Measurements from ENCODE around the gene MATN4.

The MATN4 gene

DNA sequence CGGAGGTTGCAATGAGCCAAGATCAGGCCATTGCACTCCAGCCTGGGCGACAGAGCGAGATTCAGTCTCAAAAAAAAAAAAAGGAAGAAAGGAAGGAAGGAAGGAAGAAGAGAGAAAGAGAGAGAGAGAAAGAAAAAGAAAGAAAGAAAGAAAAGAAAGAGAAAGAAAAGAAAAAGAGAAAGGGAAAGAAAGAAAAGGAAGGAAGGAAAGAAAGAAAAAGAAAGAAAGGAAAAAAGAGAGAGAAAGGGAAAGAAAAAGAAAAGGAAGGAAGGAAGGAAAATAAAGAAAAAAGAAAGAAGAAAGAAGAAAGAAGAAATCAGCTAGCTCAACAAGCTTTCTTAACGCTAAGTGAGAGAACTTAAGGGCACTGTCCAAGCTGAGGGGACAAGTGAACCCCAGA, 7.6 kb upstream of the MATN4 start:
- DNase-seq (ENCODE audit: low read depth, low spot score): no peak

DNA sequence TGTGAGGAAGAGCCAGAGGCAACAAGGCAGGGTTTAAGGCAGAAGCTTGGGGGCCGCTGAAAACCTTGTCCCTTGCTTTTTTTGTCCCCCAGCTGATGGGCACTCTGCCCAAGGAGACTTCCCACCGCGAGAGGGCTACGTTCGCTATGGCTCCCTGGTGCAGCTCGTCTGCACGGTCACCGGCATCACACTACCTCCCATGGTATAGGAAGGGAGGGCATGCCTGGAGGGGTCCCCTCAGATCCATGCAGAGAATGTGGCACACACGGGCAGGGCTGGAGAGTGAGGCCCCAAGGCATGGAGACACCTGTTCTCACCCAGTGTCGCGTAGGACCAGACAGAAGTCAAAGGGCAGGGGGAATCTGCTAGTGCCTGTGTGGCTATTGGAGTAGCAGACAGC, 5.8 kb upstream of the MATN4 start:
- no peak for DNase-seq (ENCODE audit: low read depth, low spot score)

- DNase-seq (ENCODE audit: low read depth, low spot score): no peak
Observed at GRCh38 chr20:45313065-45313695, 5.1 kb upstream of the MATN4 start.

- DNase-seq (ENCODE audit: low read depth, low spot score): no peak
Observed at GRCh38 chr20:45312241-45312640, 4.1 kb upstream of the MATN4 start.

DNA sequence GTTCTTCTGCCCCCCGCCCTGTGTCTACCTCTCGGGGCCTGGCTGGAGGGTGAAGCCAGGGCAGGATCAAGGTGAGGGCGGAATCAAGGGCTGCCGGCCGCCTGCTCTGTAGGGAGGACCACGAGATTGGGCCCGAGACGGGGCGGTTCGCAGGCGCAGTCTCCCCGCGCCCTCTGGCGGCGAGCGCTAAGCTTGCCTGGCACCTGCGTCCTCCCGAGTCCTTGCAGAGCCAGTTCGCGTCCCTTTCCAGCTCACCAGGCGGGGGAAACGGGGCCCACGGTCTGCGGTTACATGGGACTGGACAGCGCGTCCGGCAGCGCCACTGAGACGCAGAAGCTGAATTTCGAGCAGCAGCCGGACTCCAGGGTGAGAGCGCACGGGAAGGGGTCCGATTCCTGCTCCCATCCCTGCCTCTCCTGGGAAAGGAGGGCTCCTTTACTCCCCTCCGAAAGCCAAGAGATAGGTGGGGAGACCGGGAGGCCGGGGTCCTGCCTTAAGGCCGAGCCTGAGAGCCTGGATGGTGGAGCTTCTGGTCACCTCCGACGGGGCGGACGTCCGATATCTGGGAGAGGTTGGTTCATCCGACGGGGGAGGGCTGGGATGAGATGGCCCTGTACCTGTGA, 3.6 kb upstream of the MATN4 start:
- peak; percentile 85 for DNase-seq (ENCODE audit: low read depth, low spot score)

- no peak for DNase-seq (ENCODE audit: low read depth, low spot score)
Observed at GRCh38 chr20:45309075-45309474, 976 bp upstream of the MATN4 start.

- DNase-seq (ENCODE audit: low read depth, low spot score): no peak
Observed at GRCh38 chr20:45307076-45307640, 941 bp downstream of the MATN4 start.

- DNase-seq (ENCODE audit: low read depth, low spot score): peak; percentile 62
Observed at GRCh38 chr20:45306431-45306982, 1.6 kb downstream of the MATN4 start, which contains the start of gene RBPJL. TSS of gene RBPJL (plus strand) at chr20:45306840. CDS start at chr20:45306923, 83 bp downstream.

- no peak for DNase-seq (ENCODE audit: low read depth, low spot score)
Observed at GRCh38 chr20:45305262-45305661, 2.8 kb downstream of the MATN4 start.

DNA sequence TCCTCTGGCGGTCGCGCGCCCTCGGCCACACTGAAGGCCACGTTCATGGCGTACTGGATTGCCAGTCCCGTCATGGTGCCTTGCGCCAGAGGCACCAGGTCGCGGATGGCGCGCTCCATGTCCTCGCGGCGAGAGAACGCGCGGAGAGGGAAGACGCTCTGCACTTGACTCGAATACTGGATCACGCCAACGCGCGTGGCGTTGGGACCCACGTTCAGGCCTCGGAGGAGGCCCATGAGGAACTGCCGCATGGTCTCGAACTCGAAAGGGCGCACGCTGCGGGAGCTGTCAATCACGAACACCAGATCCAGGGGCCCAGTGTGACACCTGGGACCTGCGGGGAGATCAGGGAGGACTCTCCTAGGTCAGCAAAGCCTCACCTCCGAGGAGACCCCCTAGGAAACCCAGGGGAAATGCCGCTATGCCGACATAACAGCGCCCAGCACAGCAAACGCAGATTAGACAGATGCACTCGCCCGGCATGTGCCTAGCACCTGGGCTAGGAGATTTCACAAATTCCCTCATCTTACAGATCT, 3.6 kb downstream of the MATN4 start:
- no peak for DNase-seq (ENCODE audit: low read depth, low spot score)

DNA sequence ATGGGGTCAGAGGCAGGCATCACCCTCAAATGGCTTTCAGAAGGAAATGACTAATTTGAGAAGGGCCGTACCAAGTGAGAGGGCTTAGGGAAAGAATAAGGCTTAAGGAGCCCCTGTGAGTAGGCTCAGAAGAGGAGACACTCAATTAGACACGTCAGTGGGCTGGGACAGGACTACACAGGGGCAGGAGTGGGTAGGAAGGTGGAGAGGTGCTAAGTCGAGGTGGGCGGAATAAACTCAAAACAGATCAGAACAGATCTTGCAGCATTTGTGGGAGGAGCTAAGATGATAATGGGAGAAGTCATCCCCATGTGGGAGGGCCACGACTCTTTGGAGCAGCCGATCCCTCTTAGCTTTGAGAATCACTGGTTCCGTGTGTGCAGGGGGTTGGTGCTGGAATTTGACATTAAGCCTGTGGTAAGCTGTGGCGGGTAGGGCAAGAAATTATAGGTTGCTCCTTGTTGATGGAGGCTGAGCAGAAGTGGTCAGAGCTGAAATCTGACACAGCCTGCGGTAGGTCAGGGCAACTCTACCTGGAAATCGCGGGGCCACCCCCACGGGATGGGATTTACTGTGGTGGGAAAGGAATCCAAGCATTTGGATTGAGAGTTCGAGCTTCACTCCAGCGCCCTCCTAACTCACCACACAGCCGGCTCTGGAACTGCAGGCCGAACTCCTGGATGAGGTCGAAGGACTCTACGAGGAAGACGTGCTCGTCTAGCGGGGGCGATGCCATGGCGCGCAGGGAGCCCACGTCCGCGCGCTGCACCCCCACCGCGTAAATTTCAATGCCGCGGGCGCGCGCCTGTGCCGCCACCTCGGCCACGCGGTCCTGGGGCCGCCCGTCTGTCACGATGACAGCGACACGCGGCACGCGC, 4.3 kb downstream of the MATN4 start:
- DNase-seq (ENCODE audit: low read depth, low spot score): no peak

DNA sequence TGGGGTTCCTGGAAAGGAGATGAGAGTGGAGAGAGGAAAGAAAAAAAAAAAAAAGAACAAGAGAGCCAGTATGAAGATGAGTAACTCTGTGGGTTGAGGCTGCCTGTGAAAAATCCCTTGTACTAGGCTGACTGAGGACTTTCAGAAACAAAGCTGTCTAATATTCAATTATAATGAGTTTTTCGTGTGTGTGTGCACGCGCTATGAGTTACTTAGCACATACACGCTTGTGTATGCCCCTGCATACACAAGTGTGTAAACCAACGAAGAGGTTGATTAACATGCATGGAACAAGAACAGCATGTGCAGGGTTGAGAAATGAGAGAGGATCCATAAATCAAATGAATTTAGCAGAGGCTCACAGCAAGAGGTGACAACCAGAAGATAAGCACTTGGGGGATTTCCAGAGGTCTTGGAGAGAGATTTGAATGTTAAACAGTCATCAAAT, 6.3 kb downstream of the MATN4 start:
- no peak for DNase-seq (ENCODE audit: low read depth, low spot score)

- DNase-seq (ENCODE audit: low read depth, low spot score): peak; percentile 81
Observed at GRCh38 chr20:45300961-45301360, 7.1 kb downstream of the MATN4 start.

- DNase-seq (ENCODE audit: low read depth, low spot score): no peak
Observed at GRCh38 chr20:45299786-45300185, 8.3 kb downstream of the MATN4 start.

DNA sequence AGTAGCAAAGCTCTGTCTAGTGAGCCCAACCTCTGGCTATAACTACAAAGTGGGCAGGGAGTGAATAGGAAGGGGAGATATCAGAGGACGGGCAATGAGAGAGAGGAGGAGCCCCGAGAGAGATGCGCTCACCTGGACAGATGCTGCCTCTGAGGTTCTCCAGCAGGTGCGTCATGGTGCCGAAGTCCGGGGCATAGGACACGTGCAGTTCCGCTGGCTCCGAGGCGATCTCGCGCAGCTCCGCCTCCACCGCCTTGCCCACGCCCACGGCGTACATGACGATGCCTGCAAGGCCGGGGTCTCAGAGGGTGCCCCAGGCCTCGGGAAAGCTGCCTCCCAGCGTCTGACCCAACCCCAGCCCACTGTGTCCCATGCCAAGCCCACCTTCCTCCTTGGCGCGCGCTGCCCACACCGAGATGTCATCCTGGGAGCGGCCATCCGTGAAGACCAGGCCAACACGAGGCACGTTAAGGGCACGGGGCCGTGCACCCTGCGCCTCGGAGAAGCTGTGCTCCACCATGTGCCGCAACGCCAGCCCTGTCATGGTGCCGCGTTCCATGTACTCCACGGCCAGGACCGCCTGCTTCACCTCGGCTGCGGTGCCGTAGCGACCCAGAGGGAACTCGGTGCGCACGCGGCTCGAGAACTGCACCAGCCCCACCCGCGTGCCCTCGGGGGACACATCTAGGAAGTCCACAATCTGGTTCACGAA, 10.2 kb downstream of the MATN4 start:
- no peak for DNase-seq (ENCODE audit: low read depth, low spot score)

DNA sequence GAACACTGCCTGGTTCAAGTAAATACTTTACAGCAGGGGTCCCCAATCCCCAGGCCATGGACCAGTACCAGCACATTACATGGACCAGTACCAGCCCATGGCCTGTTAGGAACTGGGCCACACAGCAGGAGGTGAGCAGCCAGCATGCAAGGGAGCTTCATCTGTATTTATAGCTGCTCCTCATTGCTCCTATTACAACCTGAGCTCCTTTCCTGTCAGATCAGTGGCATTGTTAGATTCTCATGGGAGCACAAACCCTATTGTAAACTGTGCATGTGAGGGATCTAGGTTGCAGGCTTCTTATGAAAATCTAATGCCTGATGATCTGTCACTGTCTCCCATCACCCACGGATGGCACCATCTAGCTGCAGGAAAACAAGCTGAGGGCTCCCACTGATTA, 13.4 kb downstream of the MATN4 start:
- no peak for DNase-seq (ENCODE audit: low read depth, low spot score)

DNA sequence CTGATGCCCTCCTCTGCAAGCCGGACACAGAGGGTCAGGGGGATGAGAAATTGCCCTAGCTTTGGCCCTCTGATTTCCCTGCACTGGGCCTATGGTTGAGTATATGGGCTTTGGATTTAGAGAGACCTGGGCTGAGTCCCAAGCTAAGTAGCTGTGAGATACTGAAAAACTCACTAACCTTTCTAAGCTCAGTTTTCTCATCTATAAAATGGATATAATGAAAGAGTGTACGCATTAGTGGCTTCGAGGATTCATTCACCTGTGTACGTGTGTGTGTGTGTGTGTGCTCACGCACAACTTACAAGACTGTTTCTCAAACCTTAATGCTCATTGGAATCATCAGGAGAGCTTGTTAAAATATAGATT, 14.1 kb downstream of the MATN4 start:
- no peak for DNase-seq (ENCODE audit: low read depth, low spot score)

DNA sequence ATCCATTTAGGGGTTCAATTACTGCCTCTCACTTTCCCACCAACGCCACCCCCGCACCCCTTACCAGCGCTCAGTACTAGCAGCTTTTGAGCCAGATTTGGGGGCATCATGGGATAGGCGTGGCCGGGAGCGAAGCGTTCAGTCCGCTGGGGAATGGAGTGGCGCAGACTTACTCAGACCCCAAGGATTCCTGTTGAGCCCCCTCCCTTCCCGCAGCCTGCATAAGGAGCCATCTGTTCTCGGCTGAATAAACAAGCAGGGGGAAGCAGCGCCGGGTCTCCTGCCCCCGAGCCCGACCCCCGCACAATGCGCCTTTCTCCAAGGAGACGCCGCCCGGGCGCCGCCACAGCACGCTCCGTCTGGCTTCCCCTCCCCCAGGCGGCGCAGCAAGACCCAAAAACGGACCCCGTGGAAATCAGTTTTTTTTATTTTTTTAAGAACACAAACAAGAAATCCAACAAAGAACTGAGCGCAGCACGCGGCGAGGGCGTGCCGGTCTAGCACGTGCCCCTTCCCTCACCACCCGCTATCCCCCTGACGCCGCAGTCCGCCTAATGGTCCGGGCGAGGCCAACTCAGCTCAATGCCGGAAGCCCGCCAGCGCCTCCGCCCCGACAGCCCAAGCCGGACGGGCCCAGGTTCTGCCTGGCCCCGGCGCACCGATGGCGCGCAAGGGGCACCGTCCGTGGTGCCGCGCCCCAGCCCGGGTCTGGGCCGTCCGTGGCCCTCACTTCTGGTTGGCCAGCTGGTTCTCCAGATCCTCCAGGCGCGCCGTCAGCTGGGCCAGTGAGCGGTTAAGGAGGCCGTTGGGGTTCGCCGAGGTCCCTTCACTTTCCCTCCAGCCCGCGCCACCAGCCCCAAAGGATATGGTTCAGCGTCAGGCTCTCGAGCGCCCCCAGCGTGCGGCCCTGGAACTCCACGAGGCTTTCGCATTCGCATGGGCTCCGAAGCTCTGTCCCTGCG, 14.8 kb downstream of the MATN4 start:
- DNase-seq (ENCODE audit: low read depth, low spot score): peak; percentile 94

DNA sequence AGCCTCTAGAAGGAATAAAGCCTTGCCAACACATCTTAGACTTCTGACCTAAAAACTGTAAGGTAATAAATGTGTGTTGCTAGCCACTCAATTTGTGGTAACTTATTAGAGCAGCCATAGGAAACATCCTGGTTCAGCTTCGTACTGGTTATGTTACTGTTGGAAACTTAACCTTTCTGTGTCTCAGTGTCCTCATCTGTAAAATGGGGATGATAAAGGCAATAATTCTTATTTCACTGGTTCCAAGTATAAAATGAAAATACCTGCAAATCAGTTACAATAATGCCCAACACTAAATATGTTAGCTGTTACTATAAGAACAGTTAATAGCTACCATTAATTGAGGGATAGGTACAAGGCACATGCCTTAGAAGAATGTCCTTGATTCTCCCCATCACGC, 15.8 kb downstream of the MATN4 start:
- DNase-seq (ENCODE audit: low read depth, low spot score): no peak

DNA sequence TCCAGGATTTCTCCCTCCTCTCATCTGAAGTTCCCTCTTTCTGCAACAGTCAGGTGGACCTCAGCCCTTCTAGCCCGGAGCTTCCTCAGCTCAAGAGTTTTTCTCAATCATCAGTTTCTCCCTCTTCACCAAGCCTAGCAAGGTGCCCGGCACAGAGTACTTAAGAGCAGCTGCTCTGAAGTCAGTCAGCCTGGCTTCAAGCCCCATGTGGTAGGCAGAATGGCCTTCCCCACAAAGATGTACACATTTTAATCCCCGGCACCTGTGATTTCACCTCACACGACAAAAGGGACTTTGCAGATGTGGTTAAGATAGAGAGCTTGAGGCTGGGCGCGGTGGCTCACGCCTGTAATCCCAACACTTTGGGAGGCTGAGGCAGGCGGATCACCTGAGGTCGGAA, 16.6 kb downstream of the MATN4 start:
- DNase-seq (ENCODE audit: low read depth, low spot score): no peak

Data from ELF-1 (cell line).